ENCODE measurements around the gene WDFY1.

GRCh38 chr2:223880796-223881195 is 64.3 kb downstream of the WDFY1 start:
- TF ChIP-seq, protein P1, sequence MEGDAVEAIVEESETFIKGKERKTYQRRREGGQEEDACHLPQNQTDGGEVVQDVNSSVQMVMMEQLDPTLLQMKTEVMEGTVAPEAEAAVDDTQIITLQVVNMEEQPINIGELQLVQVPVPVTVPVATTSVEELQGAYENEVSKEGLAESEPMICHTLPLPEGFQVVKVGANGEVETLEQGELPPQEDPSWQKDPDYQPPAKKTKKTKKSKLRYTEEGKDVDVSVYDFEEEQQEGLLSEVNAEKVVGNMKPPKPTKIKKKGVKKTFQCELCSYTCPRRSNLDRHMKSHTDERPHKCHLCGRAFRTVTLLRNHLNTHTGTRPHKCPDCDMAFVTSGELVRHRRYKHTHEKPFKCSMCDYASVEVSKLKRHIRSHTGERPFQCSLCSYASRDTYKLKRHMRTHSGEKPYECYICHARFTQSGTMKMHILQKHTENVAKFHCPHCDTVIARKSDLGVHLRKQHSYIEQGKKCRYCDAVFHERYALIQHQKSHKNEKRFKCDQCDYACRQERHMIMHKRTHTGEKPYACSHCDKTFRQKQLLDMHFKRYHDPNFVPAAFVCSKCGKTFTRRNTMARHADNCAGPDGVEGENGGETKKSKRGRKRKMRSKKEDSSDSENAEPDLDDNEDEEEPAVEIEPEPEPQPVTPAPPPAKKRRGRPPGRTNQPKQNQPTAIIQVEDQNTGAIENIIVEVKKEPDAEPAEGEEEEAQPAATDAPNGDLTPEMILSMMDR (IDR thresholded peaks at IDR 0.05) = no peak
- no peak for TF ChIP-seq POLR2A (IDR thresholded peaks at IDR 0.05)

Measured in adrenal gland (tissue), 5 donors.